CD14-positive monocyte (primary cell): Measurements from ENCODE around the gene MRPS17. TPM values are rescaled to one million over a fixed set of nuclear protein-coding genes. Genes with fewer than 3 reads are reported as not detected.

Source experiments
- DNase-seq, 3 donors: peaks; one replicate each; pipeline ENCODE4 v3.0.0-alpha.2; 2011 to 2022
- H2AFZ ChIP-seq: 2 replicates; pipeline ENCODE4 v1.6.0; 2012; ENCODE audit warnings: mild to moderate bottlenecking, low read depth, low read length, inconsistent platforms; ENCODE audit not compliant: insufficient read depth, poor library complexity, severe bottlenecking
- H3K27ac ChIP-seq, 2 donors: 1 replicate in 1 of 2; 2 replicates in 1 of 2; pipeline ENCODE4 v1.5.1; 2012 to 2013; ENCODE audit warnings: low read length in 2 of 2, control low read depth in 1 of 2, inconsistent platforms in 1 of 2, low read depth in 1 of 2, mild to moderate bottlenecking in 1 of 2
- H3K27me3 ChIP-seq, 2 donors: one replicate each; pipeline versions ENCODE4 v1.6.0 to v1.6.1; 2011 to 2013; ENCODE audit warnings: low read length in 2 of 2; ENCODE audit not compliant: control insufficient read depth in 2 of 2, insufficient read depth in 2 of 2
- H3K36me3 ChIP-seq, 2 donors: replicated peaks in 1 of 2; 1 replicate in 1 of 2; 2 replicates in 1 of 2; pipeline versions ENCODE4 v1.5.1 to v1.6.1; 2012 to 2013; ENCODE audit warnings: low read length in 2 of 2, control low read depth in 1 of 2, inconsistent platforms in 1 of 2, mild to moderate bottlenecking in 1 of 2; ENCODE audit not compliant: insufficient read depth in 2 of 2, control insufficient read depth in 1 of 2
- H3K4me1 ChIP-seq, 2 donors: 1 replicate in 1 of 2; 2 replicates in 1 of 2; pipeline versions ENCODE4 v1.5.1 to v1.6.1; 2012 to 2013; ENCODE audit warnings: low read length in 2 of 2, control low read depth in 1 of 2, inconsistent platforms in 1 of 2, mild to moderate bottlenecking in 1 of 2, moderate library complexity in 1 of 2; ENCODE audit not compliant: insufficient read depth in 2 of 2, control insufficient read depth in 1 of 2
- H3K4me2 ChIP-seq: replicated peaks from 2 replicates; pipeline ENCODE3; 2012; ENCODE audit warnings: low read length, moderate library complexity, mild to moderate bottlenecking; ENCODE audit not compliant: poor library complexity, severe bottlenecking; ENCODE audit errors: extremely low read depth
- H3K4me3 ChIP-seq, 3 experiments: fragments of 200-600 bp in 1 of 3; sonication (generic) in 1 of 3; replicated peaks in 1 of 3; 1 replicate in 2 of 3; 2 replicates in 1 of 3; pipeline ENCODE4 v1.5.1; 2011 to 2013; ENCODE audit warnings: low read length in 3 of 3, mild to moderate bottlenecking in 3 of 3, control low read depth in 2 of 3, low read depth in 2 of 3, inconsistent platforms in 1 of 3, moderate library complexity in 1 of 3
- H3K79me2 ChIP-seq: 2 replicates; pipeline ENCODE4 v1.6.0; 2012; ENCODE audit warnings: mild to moderate bottlenecking, control low read depth, inconsistent platforms, low read length, moderate library complexity; ENCODE audit not compliant: insufficient read depth
- H3K9ac ChIP-seq: 2 replicates; pipeline ENCODE4 v1.6.0; 2017; ENCODE audit warnings: low read length, mild to moderate bottlenecking; ENCODE audit not compliant: insufficient read depth, poor library complexity, severe bottlenecking
- H3K9me3 ChIP-seq, 2 donors: replicated peaks in 1 of 2; 1 replicate in 1 of 2; 2 replicates in 1 of 2; pipeline versions ENCODE4 v1.5.1 to v1.6.1; 2012 to 2013; ENCODE audit warnings: low read length in 2 of 2, control low read depth in 1 of 2; ENCODE audit not compliant: control insufficient read depth in 1 of 2, insufficient read depth in 1 of 2
- H4K20me1 ChIP-seq: 2 replicates; pipeline ENCODE4 v1.6.0; 2012; ENCODE audit warnings: mild to moderate bottlenecking, low read length, control low read depth, moderate library complexity; ENCODE audit not compliant: insufficient read depth
- H3K27ac Mint-ChIP-seq, 7 donors: one replicate each; pipeline ENCODE4 v1.8.0; 2020; ENCODE audit warnings: mild to moderate bottlenecking in 7 of 7, mixed read lengths in 7 of 7, moderate library complexity in 6 of 7, inconsistent platforms in 2 of 7
- H3K27me3 Mint-ChIP-seq, 3 donors: one replicate each; pipeline ENCODE4 v1.8.0; 2021 to 2022; ENCODE audit warnings: low read depth in 3 of 3, mild to moderate bottlenecking in 3 of 3, mixed read lengths in 3 of 3, moderate library complexity in 3 of 3, inconsistent platforms in 1 of 3
- H3K36me3 Mint-ChIP-seq, 2 donors: one replicate each; pipeline ENCODE4 v1.8.0; 2020; ENCODE audit warnings: mixed read lengths in 2 of 2, inconsistent platforms in 1 of 2, mild to moderate bottlenecking in 1 of 2
- H3K4me1 Mint-ChIP-seq: one replicate; pipeline ENCODE4 v1.8.0; 2020; ENCODE audit warnings: mild to moderate bottlenecking, mixed read lengths
- H3K4me3 Mint-ChIP-seq, 2 donors: one replicate each; pipeline ENCODE4 v1.8.0; 2020; ENCODE audit warnings: mild to moderate bottlenecking in 2 of 2, mixed read lengths in 2 of 2, moderate library complexity in 1 of 2
- H3K9me3 Mint-ChIP-seq, 7 donors: one replicate each; pipeline ENCODE4 v1.8.0; 2020 to 2022; ENCODE audit warnings: mixed read lengths in 7 of 7, mild to moderate bottlenecking in 6 of 7, moderate library complexity in 6 of 7, inconsistent platforms in 2 of 7
- CTCF ChIP-seq: fragments of 200-600 bp; IDR thresholded peaks from one replicate; pipeline ENCODE4 v1.8.0; 2022; ENCODE audit warnings: antibody characterized with exemption, mild to moderate bottlenecking
- WGBS: methylation state at CpG from one replicate; pipeline ENCODE4 v1.1.5; 2013; ENCODE audit warnings: missing lambda C conversion rate; ENCODE audit not compliant: insufficient coverage; 5-methylcytosine and 5-hydroxymethylcytosine counted together
- intact Hi-C, 2 donors: fragments of 100-400 bp; cut with micrococcal nuclease; formaldehyde crosslinking; loops; one replicate each; pipeline versions ENCODE4 v1.15.0 to v1.15.1; 2023
- polyA plus RNA-seq, 3 donors: library from polyadenylated mRNA; depleted of rRNA in 1 of 3; unstranded in 2 of 3; stranded (reverse) in 1 of 3; fragments of 300-500 nt in 2 of 3; fragments of >200 nt in 1 of 3; fragmentation: Illumina TruSeq in 2 of 3; gene quantifications; 1 replicate in 2 of 3; 2 replicates in 1 of 3; pipeline ENCODE4 v1.2.3, GENCODE V29; 2012 to 2021

MRPS17 gene
- polyA plus RNA-seq, 3 donors, result 6.1 to 14.6 (median 10.9) TPM

GRCh38 chr7:55975988-55976633, 24.4 kb downstream of the MRPS17 start:
- H3K4me3 ChIP-seq, result no peak overlapping the region
- no peaks in the 10 kb centered on the region for H3K9me3 ChIP-seq
- Mint-ChIP-seq H3K27me3 (no peaks in the 10 kb centered on the region), H3K27ac (no peak overlapping the region), H3K9me3 (no peaks in the 10 kb centered on the region), H3K4me3 (no peak overlapping the region), H3K36me3 (peaks cover 29 to 48% of the 10 kb centered on the region in 2 donors), H3K4me1 (peaks cover 3% of the 10 kb centered on the region)
- H3K36me3 ChIP-seq, result peaks cover 35 to 37% of the 10 kb centered on the region in 2 donors
- H3K27me3 ChIP-seq, result no peaks in the 10 kb centered on the region
- no peak for TF ChIP-seq CTCF
- H3K27ac ChIP-seq, result no peak overlapping the region
- no peak overlapping the region for H3K9ac ChIP-seq
- H3K4me2 ChIP-seq, result no peak overlapping the region
- H2AFZ ChIP-seq, result no peak overlapping the region
- intact Hi-C loops, result no loop called here
- 96% methylated on average over 4 of the region's 7 CpGs for WGBS
- no peak for DNase-seq
- H4K20me1 ChIP-seq, result peaks cover 58% of the 10 kb centered on the region
- no peaks in the 10 kb centered on the region for H3K4me1 ChIP-seq
- peaks cover 44% of the 10 kb centered on the region for H3K79me2 ChIP-seq

GRCh38 chr7:55977831-55978230, 26.2 kb downstream of the MRPS17 start:
- Histone ChIP-seq H3K4me3 (no peak overlapping the region), H3K27ac (no peak overlapping the region), H2AFZ (no peak overlapping the region), H4K20me1 (peaks cover 42% of the 10 kb centered on the region), H3K9ac (no peak overlapping the region), H3K4me2 (no peak overlapping the region), H3K9me3 (no peaks in the 10 kb centered on the region), H3K27me3 (no peaks in the 10 kb centered on the region), H3K4me1 (no peaks in the 10 kb centered on the region), H3K36me3 (peaks cover 49 to 54% of the 10 kb centered on the region in 2 donors), H3K79me2 (peaks cover 29% of the 10 kb centered on the region)
- Mint-ChIP-seq H3K27ac (no peak overlapping the region), H3K36me3 (peaks cover 36 to 65% of the 10 kb centered on the region in 2 donors), H3K9me3 (no peaks in the 10 kb centered on the region), H3K27me3 (no peaks in the 10 kb centered on the region), H3K4me3 (no peak overlapping the region), H3K4me1 (no peaks in the 10 kb centered on the region)
- no peak for DNase-seq
- intact Hi-C loops, result no loop called here
- 100% methylated on average over 3 of the region's 4 CpGs for WGBS
- TF ChIP-seq CTCF, result no peak
